Astrocyte of the spinal cord (primary cell): ENCODE measurements around the gene MRPL23.

Source experiments
- DNase-seq: peaks from one replicate; pipeline ENCODE4 v3.0.0; 2011; ENCODE audit warnings: low read depth, low spot score
- H3K4me3 ChIP-seq: 2 replicates; pipeline ENCODE4 v1.5.1; 2011; ENCODE audit warnings: low read depth, mild to moderate bottlenecking, low read length, moderate library complexity
- in situ Hi-C: cut with HindIII; loops from 2 replicates; pipeline ENCODE4 v1.10.0; 2017; ENCODE audit warnings: low sequenced_read_pairs
- TF ChIP-seq, protein P1 (sequence below): IDR thresholded peaks from 2 replicates; pipeline ENCODE4 v1.5.1; 2012; ENCODE audit warnings: low read depth, mild to moderate bottlenecking, low read length, inconsistent platforms

Gene MRPL23

DNA sequence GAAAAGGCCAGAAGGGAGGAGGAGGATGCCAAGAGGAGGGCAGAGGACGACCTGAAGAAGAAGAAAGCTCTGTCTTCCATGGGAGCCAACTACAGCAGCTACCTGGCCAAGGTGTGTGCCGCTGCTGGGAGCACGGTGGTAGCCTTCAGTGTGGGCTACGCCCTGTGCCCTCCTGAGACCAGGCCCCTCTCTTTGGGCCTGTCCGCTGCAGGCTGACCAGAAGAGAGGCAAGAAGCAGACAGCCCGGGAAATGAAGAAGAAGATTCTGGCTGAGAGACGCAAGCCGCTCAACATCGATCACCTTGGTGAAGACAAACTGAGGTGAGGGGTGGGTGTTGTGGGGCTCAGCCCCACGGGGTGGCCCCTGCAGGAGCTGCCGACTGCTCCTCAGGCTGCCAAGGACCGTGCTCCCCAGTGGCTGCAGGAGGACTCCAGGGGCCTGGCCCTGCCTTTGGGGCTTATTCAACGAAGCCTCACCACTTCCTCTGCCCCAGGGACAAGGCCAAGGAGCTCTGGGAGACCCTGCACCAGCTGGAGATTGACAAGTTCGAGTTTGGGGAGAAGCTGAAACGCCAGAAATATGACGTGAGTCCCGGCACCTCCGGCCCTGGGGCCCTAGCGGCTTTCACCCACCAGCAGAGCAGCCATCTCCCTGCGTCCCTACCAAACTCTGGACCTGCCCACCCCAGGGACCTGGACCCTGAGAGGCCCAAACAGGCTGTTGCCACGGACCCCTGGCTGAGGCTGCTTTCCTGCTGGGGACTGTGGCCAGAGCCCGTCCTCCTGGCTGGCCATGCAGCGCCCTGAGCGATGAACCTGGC, 12.6 kb upstream of the MRPL23 start:
- in situ Hi-C loops, result no loop called here
- no peak overlapping the region for H3K4me3 ChIP-seq
- TF ChIP-seq, protein P1, sequence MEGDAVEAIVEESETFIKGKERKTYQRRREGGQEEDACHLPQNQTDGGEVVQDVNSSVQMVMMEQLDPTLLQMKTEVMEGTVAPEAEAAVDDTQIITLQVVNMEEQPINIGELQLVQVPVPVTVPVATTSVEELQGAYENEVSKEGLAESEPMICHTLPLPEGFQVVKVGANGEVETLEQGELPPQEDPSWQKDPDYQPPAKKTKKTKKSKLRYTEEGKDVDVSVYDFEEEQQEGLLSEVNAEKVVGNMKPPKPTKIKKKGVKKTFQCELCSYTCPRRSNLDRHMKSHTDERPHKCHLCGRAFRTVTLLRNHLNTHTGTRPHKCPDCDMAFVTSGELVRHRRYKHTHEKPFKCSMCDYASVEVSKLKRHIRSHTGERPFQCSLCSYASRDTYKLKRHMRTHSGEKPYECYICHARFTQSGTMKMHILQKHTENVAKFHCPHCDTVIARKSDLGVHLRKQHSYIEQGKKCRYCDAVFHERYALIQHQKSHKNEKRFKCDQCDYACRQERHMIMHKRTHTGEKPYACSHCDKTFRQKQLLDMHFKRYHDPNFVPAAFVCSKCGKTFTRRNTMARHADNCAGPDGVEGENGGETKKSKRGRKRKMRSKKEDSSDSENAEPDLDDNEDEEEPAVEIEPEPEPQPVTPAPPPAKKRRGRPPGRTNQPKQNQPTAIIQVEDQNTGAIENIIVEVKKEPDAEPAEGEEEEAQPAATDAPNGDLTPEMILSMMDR, result no peak
- no peak for DNase-seq

DNA sequence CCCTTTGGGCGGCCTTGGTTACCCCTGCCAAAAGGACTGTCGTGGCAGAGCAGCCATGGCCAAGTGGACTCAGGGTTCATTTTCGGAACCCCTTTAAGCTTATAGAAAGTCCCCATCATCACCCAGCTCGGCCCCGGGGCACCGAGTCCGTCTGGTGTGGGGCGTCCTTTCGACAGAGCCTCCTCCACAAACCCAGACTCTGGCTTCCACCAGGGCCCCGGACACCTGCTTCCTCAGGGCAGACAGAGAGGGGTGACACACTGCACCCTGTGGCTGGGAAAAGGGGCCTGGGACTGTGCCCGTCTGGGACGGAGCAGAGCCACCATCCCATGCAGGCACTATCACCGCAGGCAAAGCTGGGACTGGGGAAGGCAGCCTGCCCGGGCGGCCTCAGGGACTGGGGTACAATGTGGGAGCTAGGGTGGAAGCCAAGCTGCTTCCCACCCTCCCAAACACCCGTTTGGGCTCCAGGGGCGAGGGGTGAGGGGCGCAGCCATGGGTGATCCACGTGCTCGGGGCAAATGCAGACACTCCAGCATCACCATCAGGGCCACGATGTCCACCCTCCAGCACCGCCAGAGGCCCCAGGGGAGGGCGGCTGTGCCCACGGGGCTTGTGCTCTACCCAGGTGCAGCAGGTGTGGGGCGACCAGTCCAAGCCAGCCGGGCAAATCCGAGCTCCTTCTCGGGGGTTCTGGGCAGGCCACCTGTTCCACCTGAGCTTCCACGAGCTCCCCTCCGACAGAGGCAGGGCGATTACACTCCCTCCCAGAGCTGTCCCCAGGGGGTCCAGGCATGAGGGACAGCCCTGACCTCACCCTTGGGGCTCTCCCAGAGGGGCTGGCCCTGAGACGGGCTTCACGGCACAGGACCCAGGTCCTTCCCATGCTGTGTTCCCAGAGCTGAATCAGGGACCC, 11.7 kb upstream of the MRPL23 start:
- in situ Hi-C loops, result no loop called here
- TF ChIP-seq, protein P1, result no peak
- no peak for DNase-seq
- no peak overlapping the region for H3K4me3 ChIP-seq

DNA sequence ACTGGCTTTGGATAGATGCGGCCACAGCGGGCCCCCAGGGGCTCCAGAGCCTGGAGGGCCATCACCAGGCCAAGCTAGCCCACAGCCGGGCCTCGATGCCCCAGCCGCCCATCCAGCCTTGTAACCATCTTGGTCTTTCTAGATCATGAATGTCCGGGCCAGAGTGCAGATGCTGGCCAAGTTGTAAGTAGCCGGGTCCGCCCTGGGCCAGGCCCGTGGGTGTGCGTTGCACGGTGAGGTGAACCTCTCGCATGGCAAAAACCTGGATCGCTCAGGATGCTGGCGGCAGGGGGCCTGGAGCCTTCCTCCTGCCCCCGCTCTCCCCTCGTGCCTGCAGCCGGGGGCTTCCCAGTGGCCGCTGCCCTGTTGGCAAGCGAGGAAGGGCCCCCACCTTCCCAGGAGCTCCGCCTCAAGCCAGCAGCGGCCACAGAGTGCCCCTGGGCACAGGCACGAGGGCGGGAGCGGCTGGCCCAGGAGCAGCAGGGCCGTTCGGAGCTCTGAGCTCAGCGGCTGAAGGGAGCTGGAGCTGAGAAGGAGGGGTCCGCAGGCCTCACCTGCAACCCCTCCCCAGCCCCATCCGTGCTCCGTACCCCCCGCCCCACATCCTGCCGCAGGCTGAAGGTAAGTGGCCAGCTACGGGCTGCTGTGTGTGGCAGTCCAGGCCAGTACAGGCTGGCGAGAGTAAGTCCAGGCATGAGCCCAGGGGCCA, 10.9 kb upstream of the MRPL23 start:
- DNase-seq, result no peak
- TF ChIP-seq, protein P1, result no peak
- in situ Hi-C loops, result no loop called here

DNA sequence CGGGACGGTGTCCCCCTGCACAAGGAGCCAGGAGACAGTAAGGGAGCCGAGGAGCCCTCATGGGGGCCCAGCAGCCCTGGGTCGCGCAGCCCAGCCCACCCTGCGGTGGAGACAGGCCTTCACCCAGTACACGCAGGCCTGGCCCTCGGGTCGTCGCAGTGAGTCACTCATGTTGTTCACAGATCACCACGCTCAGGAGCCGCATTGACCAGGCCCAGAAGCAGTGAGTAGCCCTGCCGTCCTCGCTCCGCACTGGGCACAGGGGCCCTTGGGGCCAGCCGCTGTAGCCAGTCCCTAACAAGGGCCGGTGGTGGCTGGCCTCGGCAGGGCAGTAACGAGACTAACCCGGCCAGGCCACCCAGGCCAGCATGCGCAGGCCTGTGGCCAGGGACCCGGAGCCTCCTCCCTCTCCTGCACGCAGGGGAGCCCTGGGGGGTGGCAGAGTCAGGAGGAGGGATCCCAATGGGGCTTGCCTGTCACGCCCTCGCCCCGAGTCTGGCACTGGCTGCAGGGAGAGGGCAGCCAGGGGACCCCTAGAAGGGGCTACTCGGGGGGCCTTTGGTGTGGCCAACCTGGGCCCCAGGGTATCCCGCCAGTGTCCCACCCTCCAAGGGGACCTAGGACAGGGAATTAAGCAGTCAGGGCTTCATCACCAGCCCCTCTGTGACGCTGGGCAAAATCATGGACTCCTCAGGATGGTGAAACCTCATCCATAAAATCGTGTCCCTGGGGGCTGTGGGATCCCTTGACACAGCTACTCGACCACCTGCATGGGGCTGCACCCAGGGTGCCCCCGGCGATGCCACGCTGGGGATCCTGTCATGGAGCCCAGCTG, 10.1 kb upstream of the MRPL23 start:
- TF ChIP-seq, protein P1, result no peak
- in situ Hi-C loops, result no loop called here
- DNase-seq, result no peak
- H3K4me3 ChIP-seq, result no peak overlapping the region

More for the DNA sequence above, 10.9 kb upstream of the MRPL23 start:
- no peak overlapping the region for H3K4me3 ChIP-seq

DNA sequence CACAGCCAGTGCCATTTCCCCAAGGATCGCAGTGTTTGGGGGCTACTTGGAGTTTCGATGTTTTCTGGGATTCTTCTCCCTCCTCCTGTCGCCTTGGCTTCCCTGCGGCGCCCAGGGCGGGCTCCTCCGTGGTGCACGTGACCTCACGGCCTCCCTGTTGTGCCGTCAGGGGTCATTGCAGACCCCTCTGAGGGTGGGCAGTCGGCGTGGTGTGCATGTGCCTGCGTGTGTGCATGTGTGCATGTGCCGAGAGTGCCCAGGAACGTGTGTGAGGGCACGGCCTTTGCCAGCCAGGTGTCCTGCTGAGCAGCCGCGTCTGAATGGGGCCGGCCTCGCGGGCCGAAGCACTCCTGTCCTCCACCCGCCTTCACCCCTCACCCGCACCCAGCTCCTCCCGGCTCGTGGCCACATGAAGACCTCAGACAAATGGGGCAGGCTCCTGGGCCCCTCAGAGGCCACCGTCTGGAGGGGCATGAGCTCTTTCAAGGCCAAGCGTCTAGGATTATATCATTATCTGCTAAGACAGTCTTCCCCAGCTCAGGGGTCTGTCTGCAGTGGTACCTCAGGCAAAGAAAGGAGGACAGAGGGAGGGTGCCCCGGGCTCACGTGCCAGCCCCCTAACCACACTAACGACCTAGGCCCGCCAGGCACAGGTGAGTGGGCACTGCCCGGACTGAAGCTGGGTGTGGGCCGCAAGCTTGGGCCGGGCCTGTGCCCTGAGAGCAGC, 9.4 kb upstream of the MRPL23 start:
- TF ChIP-seq, protein P1, result no peak
- no peak for DNase-seq
- in situ Hi-C loops, result no loop called here

More for the DNA sequence above, 9.4 kb upstream of the MRPL23 start:
- H3K4me3 ChIP-seq, result no peak overlapping the region
